GM12873 (cell line): ENCODE results near the gene LMOD1.

Source experiments
- TF ChIP-seq, protein P1 (sequence below): IDR thresholded peaks from 2 replicates; pipeline ENCODE4 v1.5.1; 2012; ENCODE audit warnings: low read depth, mild to moderate bottlenecking, moderate library complexity, low read length, control low read depth; ENCODE audit not compliant: insufficient read depth; ENCODE audit errors: missing control alignments

The LMOD1 gene

DNA sequence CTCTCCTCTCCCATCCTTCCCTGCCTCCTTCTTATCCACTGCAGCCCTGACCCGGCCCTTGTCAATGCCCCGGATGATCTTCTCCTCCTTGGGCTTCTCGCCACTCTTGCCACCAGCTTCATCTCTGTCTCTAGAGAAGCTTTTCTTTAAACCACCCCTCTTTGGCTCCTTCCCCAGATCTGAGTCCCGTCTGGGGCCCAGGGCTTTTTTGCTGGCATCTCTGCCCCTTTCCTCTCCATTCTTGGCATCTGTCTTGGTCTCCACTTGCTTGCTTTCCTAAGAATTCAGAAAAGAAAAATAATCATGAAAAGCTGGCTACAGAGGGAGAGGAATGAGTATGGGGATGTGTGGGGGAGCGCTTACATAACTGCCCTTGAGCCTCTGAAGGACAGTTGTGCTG lies 45.9 kb downstream of the LMOD1 start:
- TF ChIP-seq, protein P1, sequence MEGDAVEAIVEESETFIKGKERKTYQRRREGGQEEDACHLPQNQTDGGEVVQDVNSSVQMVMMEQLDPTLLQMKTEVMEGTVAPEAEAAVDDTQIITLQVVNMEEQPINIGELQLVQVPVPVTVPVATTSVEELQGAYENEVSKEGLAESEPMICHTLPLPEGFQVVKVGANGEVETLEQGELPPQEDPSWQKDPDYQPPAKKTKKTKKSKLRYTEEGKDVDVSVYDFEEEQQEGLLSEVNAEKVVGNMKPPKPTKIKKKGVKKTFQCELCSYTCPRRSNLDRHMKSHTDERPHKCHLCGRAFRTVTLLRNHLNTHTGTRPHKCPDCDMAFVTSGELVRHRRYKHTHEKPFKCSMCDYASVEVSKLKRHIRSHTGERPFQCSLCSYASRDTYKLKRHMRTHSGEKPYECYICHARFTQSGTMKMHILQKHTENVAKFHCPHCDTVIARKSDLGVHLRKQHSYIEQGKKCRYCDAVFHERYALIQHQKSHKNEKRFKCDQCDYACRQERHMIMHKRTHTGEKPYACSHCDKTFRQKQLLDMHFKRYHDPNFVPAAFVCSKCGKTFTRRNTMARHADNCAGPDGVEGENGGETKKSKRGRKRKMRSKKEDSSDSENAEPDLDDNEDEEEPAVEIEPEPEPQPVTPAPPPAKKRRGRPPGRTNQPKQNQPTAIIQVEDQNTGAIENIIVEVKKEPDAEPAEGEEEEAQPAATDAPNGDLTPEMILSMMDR = no peak

DNA sequence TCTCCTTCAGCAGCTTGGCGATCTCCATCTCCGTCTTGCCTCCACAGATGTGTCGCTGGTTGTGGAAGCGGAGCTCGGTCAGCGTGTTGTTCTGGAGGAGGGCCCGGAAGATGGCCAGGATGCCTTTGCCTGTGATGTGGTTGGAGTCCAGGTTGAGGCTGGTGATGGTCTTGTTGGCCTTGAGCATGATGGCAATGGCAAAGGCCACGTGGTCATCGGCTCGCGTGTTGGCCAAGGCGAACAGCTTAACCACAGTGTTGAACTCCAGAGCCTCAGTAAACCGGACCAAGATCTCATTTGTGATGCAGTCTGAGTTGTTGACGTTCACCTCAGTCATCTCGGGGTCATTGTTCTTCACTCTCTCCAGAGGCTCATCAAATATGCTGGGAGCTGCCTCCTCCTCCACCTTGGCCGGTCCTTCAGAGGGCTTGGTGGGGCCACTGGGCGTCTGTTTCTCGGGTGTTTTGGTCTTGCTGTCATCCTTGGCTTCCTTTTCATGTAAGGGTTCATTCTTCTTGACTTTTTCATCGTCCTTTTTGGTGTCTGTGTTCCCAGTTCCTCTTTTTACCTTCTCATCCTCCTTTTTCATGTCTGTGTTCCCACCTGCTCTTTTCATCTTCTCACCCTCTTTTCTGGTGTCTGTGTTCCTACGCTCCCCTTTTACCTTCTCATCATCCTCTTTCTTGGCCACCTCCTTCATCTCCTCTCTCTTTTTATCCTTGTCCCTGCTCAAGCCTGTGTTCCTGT lies 46.5 kb downstream of the LMOD1 start:
- TF ChIP-seq, protein P1 = no peak

DNA sequence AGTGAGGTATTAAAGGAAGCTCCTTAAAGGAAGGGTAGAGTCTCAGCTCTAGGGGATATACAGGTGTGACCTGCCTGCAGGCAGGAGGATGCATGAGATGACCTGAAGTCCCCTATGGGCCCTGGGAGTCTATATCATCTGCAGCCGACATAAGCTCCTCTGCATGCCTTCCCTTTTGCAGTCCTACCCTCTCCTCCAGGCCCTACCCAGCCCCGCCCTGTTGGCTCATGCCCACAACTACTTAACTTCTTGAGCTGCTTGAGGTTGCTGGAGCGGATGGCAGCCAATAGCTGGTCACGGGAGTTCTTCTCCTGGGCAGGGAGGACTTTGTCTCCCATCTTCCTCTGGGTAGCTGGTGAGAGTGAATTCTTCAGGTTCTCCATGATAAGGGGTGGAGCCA lies 47.4 kb downstream of the LMOD1 start:
- TF ChIP-seq, protein P1 = no peak

DNA sequence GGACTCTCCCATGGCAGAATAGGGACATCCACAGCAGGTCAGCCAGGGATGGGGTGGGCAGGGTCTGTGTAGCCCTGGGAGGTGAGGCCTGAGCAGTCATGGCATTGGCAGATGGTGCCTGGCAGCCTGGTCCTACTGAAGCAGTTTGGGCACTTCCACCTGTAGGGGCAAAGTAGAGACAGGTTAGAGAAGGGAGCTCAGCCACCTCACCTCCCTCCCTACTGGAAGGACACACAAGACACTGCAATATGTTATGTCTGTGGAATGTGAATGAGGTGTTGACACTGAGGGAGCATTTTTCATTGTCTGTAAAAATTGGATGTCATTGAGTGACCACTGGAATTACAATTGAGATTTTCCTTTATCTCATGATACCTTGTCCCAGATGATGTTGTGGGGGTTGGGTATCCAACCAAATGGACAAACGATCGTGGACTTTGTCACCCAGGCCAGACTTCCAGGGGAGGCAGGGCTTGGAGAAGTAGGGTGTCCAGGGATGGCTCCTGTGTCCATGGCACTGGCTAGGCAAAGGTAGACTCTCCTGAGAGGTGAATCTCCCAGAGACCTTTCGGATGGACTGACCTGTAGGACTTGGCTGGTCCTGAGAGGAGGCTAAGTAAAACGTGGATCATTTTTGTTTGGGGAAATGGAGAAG lies 48.0 kb downstream of the LMOD1 start:
- TF ChIP-seq, protein P1 = no peak

DNA sequence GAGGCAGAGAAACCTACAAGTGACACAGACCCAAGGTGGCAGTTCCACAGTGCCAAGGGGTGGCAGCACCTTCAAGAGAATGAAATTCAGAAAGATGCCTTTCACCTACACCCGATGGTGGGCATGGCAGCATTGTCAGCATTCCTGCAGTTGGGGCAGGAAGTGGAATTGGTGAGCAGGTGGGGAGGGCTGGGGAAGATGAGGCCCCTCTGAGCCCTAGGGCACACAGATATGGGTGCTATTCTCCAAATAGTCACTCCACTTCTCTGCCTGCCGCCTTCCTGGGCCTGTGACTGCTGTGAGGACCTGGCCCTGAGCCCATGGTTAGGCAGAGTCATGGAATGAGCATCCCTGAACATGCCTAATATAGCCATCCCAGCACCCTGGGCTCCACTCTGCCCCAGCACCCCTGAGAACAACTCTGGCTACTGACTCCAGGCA lies 49.4 kb downstream of the LMOD1 start:
- TF ChIP-seq, protein P1 = no peak

DNA sequence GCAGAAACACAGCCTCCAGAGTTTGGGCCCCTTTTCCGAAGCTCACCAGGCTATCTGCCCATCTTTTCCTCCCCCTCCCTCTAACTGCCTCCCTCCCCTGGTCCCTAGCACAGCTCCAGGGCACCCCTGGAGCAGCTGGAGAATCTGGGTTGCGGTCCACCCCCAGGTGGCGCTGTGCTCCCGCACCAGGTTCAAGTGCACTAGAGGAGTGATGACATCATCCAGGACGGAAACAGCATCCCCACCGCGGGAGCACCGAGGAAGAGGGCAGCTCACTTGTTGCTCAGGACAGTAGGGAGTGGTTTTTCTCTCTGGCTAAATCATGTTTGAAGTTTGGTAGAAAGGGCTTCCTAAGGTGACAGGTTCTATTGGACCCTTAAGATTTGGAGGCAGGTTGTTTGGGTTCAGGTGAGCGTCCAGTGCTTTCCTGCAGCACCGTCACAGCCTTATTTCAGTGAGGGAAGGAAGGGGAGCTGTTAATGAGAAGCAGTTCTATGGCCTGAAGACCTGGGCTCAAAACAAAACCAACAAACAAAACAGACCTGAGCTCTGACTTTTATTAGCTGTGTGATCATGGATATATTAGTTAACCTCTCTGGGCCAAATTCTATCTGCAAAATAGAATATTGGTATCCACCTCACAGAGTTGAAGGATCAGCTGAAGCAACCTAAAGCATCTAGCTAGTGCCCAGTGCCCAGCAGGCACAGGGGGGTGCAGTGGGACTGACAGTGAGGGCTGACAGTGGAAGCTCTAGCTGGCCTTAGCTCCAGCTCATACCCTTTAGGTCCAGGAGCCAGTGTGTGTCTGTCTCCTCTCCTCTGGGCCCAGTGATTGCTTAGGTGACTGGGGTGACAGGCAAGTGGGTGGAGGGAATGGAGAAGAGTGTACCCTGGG lies 50.2 kb downstream of the LMOD1 start:
- TF ChIP-seq, protein P1 = peak; percentile 95
